SU-DHL-6 (cell line): ENCODE results near the gene PLD3.

Experiments
- H2AFZ ChIP-seq: fragments of 200-600 bp; sonication (generic); 2 replicates; pipeline ENCODE4 v1.6.1; 2014; ENCODE audit warnings: low read depth, mild to moderate bottlenecking, moderate library complexity, mixed read lengths, antibody characterized with exemption, low read length; ENCODE audit not compliant: severe bottlenecking
- H3F3A ChIP-seq: fragments of 200-600 bp; shearing (Covaris generic); 2 replicates; pipeline ENCODE4 v1.6.0; 2016; ENCODE audit warnings: antibody characterized with exemption, mild to moderate bottlenecking; ENCODE audit not compliant: insufficient read depth
- H3K27ac ChIP-seq: fragments of 200-600 bp; sonication (generic); 2 replicates; pipeline ENCODE4 v1.5.1; 2016; ENCODE audit warnings: low read depth, mild to moderate bottlenecking, low read length, moderate library complexity, mixed read lengths
- H3K27me3 ChIP-seq: fragments of 200-600 bp; sonication (generic), shearing (Covaris generic); 2 replicates; pipeline ENCODE4 v1.6.0; 2014; ENCODE audit warnings: mild to moderate bottlenecking, low read length
- H3K36me3 ChIP-seq: fragments of 200-600 bp; sonication (generic); 2 replicates; pipeline ENCODE4 v1.6.1; 2014; ENCODE audit warnings: mild to moderate bottlenecking, low read length, mixed read lengths
- H3K4me2 ChIP-seq: fragments of 300-600, 200-600 bp; shearing (Covaris generic), sonication (generic); 2 replicates; pipeline ENCODE4 v1.6.0; 2014; ENCODE audit warnings: low read length, low read depth, mild to moderate bottlenecking; ENCODE audit not compliant: poor library complexity, severe bottlenecking
- H3K4me3 ChIP-seq: fragments of 200-600 bp; sonication (generic); 2 replicates; pipeline ENCODE4 v1.5.1; 2014; ENCODE audit warnings: antibody characterized with exemption, low read length, mild to moderate bottlenecking, mixed read lengths; ENCODE audit not compliant: insufficient read depth, poor library complexity, severe bottlenecking
- H3K79me2 ChIP-seq: fragments of 200-600 bp; sonication (generic); 2 replicates; pipeline ENCODE4 v1.6.1; 2014; ENCODE audit warnings: mild to moderate bottlenecking, low read length, moderate library complexity; ENCODE audit not compliant: insufficient read depth
- H3K9ac ChIP-seq: fragments of 200-600 bp; sonication (generic); 2 replicates; pipeline ENCODE4 v1.7.0; 2014; ENCODE audit warnings: mild to moderate bottlenecking, low read length
- H3K9me2 ChIP-seq: fragments of 200-600 bp; sonication (generic); replicated peaks from 2 replicates; pipeline ENCODE4 v1.6.1; 2014; ENCODE audit warnings: low read length; ENCODE audit not compliant: insufficient read depth
- H3K9me3 ChIP-seq: fragments of 200-600 bp; sonication (generic); 2 replicates; pipeline ENCODE4 v1.6.1; 2014; ENCODE audit warnings: low read length, mixed read lengths; ENCODE audit not compliant: insufficient read depth
- H4K20me1 ChIP-seq: fragments of 200-600 bp; sonication (generic); 2 replicates; pipeline ENCODE4 v1.6.1; 2014; ENCODE audit warnings: low read depth, mild to moderate bottlenecking, antibody characterized with exemption, low read length, moderate library complexity, mixed read lengths
- EZH2phosphoT487 ChIP-seq: fragments of 200-600 bp; sonication (generic), shearing (Covaris generic); conservative IDR thresholded peaks from 2 replicates; pipeline ENCODE4 v1.6.1; 2018; ENCODE audit warnings: mild to moderate bottlenecking, antibody characterized with exemption, low read length, moderate library complexity, mixed read lengths
- TF ChIP-seq, protein P1 (sequence below): fragments of 200-600 bp; sonication (generic); IDR thresholded peaks from one replicate; pipeline ENCODE4 v1.5.1; 2017; ENCODE audit warnings: antibody characterized with exemption, mild to moderate bottlenecking, low read length, moderate library complexity; ENCODE audit not compliant: insufficient read depth, poor library complexity, severe bottlenecking

PLD3 gene

GRCh38 chr19:40335101-40335500 lies 13.4 kb upstream of the PLD3 start:
- no peaks in the 10 kb centered on the region for H3K9me3 ChIP-seq
- TF ChIP-seq, protein P1, sequence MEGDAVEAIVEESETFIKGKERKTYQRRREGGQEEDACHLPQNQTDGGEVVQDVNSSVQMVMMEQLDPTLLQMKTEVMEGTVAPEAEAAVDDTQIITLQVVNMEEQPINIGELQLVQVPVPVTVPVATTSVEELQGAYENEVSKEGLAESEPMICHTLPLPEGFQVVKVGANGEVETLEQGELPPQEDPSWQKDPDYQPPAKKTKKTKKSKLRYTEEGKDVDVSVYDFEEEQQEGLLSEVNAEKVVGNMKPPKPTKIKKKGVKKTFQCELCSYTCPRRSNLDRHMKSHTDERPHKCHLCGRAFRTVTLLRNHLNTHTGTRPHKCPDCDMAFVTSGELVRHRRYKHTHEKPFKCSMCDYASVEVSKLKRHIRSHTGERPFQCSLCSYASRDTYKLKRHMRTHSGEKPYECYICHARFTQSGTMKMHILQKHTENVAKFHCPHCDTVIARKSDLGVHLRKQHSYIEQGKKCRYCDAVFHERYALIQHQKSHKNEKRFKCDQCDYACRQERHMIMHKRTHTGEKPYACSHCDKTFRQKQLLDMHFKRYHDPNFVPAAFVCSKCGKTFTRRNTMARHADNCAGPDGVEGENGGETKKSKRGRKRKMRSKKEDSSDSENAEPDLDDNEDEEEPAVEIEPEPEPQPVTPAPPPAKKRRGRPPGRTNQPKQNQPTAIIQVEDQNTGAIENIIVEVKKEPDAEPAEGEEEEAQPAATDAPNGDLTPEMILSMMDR, result no peak
- TF ChIP-seq EZH2phosphoT487, result no peak
- no peak overlapping the region for H3K4me2 ChIP-seq
- H3K4me3 ChIP-seq, result no peak overlapping the region
- H3K9me2 ChIP-seq, result no peaks in the 10 kb centered on the region
- peaks cover 9% of the 10 kb centered on the region; the same call in 1 of the 2 replicates for H3K79me2 ChIP-seq
- no peaks in the 10 kb centered on the region; the same call in 1 of the 2 replicates for H4K20me1 ChIP-seq
- no peak overlapping the region for H3K27ac ChIP-seq
- H3K36me3 ChIP-seq, result peaks cover 11% of the 10 kb centered on the region; the same call in 1 of the 2 replicates
- no peaks in the 10 kb centered on the region for H3F3A ChIP-seq
- H3K9ac ChIP-seq, result no peak overlapping the region
- no peaks in the 10 kb centered on the region for H3K27me3 ChIP-seq
- H2AFZ ChIP-seq, result no peak overlapping the region

- no peak for TF ChIP-seq EZH2phosphoT487
- TF ChIP-seq, protein P1, result no peak
- Histone ChIP-seq H3K9me3 (no peaks in the 10 kb centered on the region), H3K79me2 (peaks cover 9% of the 10 kb centered on the region; the same call in 1 of the 2 replicates), H3K9me2 (no peaks in the 10 kb centered on the region), H3K27me3 (no peaks in the 10 kb centered on the region), H4K20me1 (no peaks in the 10 kb centered on the region; the same call in 1 of the 2 replicates), H3K9ac (no peak overlapping the region), H3F3A (no peaks in the 10 kb centered on the region), H2AFZ (no peak overlapping the region), H3K4me3 (no peak overlapping the region), H3K36me3 (peaks cover 9% of the 10 kb centered on the region; the same call in 1 of the 2 replicates), H3K4me2 (no peak overlapping the region), H3K27ac (no peak overlapping the region)
These were observed 12.5 kb upstream of the PLD3 start for GRCh38 chr19:40335855-40336600.

DNA sequence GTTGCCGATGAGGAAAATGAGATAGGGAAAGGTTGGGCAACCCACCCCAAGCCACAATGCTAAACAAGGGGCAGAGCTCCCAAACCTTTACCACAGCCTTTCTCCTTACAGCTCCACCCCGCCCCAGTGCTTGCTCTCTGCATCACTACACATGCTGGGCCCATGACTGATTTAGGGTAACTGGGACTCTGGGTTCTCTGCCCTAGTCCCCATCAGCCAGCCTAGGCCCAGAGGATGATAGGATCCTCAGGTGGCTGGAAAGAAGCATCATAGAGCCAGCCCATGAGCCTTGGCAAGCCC lies 11.9 kb upstream of the PLD3 start:
- Histone ChIP-seq H3K79me2 (peaks cover 9% of the 10 kb centered on the region; the same call in 1 of the 2 replicates), H3K9me2 (no peaks in the 10 kb centered on the region), H3K27ac (no peak overlapping the region), H3K4me2 (no peak overlapping the region), H3K36me3 (peaks cover 9% of the 10 kb centered on the region; the same call in 1 of the 2 replicates), H4K20me1 (no peaks in the 10 kb centered on the region; the same call in 1 of the 2 replicates), H3K27me3 (no peaks in the 10 kb centered on the region), H3K9ac (no peak overlapping the region), H3K9me3 (no peaks in the 10 kb centered on the region), H3F3A (no peaks in the 10 kb centered on the region), H2AFZ (no peak overlapping the region), H3K4me3 (no peak overlapping the region)
- no peak for TF ChIP-seq EZH2phosphoT487
- TF ChIP-seq, protein P1, result no peak
